NCI-H2029 treated with DMSO at 0.1 percent for 48 hours (cell line): ENCODE data around the gene LRRTM4.

Experiments
- DNase-seq: peaks from one replicate; lab custom pipeline; 2025; lab: John Stamatoyannopoulos, UW

Gene LRRTM4

DNA sequence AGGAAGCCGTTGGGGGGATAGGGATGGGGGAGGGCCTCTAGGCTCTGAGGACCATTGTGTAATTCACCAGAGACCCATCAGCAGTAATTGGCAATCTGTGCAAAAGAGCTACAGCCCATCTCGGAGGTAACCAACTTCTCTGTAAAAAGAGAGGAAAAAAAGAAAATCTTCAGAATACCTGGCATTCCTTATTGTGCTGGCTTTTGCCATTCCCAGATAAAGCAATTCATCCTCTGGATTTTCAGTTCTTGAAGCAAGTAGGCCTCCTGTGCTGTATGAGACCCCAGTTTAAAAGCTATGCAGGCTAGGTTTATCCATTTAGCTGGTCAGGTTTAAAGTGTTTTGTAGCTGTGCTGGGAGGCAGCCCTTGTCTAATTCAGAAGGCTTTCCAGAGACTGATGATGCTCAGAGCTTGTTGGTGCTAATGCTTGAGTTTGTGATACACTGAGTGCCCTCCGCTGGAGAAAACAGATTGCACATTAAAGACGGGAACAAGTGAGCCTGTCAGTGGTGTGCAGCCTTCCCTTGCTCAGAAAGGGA is at the start of gene LRRTM4:
Gene LRRTM4 (minus strand): TSS at position 446 of the 540 bp plus-strand sequence.
- no peak for DNase-seq

DNA sequence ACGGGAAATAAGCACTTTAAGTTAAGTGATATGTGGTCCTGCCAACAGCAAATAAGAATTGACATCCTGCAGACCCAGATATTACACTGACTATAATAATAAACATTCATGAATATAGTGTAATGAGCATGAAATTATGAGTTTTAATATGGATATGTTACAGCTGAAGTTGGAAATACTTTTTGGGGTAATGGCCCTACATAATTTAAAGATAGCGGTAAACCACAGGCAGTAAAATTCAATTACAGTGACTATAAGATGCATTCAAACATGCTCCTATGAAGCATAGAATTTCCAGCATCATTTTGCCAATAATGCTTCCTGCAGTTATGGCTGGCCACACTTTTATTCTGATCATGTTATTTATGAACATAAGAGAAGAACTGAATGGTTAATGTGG is 49.4 kb upstream of the LRRTM4 start:
- no peak for DNase-seq

DNA sequence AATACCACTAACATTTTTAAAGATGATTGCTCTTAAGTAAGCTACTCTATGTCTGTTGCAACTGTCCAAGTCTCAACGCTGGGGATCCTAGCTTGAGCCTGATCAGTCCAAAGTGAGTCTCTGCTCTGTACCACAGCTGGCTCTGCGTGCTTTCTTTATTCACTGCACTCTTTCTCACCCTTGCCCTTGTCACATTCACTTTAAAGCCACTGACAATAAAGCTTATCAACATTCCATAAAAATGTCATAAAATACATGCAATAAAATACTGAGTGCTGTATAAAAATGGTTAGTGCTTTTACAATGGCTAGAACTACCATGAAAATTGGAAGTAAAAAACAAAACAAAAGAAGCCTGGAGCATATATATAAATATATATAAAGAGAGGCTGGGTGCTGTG is 45.5 kb upstream of the LRRTM4 start:
- DNase-seq: no peak

DNA sequence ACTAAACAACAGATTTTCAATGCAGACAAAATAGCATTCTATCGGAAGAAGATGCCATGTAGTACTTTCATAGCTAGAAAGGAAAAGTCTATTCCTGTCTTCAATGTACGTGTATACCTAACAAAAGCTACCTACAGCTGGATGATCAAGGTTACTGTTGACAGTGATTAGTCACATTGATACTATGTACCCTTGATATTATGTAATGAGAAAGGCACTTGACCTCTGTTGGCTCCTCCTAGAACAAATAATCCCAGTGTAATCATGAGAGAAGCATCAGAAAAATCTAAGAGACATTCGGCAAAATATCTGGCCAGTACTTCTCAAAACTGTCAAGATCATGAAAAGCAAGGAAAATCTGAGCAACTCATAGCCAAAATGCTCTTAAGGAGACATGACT is 44.4 kb upstream of the LRRTM4 start:
- no peak for DNase-seq

DNA sequence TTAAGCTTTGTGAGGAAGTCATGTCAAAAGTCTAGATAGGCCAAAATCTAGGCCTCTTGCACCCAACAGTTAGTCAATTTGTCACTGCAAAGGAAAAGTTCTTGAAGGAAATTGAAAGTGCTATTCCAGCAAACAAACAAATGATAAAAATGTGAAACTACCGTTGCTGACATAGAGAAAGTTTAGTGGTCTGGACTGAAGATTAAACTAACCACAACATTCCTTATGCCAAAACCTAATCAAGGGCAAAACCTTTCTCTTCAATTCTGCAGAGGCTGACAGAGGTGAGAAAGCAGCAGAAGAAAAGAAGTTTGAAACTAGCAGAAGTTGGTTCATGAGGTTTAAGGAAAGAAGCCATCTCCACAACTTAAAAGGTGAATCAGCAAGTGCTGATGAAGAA is 44.0 kb upstream of the LRRTM4 start:
- DNase-seq: no peak

DNA sequence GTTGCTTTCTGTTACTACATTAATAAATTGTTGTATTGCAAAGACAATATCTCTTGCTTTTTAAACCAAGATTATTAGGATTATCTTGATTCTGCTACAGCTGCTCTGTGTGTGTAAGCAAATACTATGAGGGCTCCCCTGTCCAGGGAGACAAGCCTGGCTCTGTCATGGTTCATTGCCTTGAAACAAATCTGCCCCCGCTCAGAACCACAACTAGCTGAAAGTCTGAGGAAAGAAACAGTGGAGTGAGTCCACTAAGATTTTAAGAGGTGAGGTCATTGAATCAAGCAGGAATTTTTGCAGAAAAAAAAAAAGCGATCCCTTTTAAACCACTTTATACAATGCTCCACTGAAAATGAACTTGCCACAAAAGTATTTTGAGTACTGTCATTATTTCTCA is 30.8 kb upstream of the LRRTM4 start:
- no peak for DNase-seq

DNA sequence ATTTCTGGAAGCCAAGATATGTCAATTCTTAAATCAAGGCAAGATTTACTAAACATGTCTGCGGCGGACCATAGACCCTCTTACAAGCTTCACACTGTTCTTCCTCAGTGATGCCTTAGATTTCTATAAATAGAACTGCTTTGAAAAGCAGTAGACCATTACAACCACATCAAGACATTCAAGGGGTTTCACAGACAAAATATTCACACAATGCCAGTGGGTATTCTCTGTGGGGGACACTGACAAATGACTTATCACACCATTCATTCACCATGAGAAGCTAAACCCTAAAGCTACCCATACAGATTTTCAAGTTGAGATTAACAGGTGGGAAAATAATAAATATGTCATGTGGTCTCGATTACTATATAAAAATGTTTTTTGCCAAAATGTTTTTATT is 15.9 kb upstream of the LRRTM4 start:
- no peak for DNase-seq

DNA sequence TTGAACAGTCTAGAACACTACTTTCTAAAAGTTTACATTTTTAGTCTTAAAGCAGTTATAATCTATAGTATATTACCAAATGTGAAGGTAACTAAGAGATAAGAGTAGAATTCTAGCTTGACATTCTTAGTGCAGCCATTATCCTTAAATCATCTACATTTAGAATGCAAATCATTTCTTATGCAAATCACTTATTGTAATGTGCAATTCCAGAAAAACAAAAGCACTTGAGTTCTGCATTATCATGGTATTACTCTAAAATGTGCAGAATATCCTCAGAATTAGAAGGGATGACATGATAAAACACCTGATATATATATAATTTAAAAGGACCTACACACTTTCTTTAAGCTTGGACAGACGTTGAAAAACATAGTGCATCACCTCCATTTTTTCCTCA is 712 bp upstream of the LRRTM4 start:
- DNase-seq: no peak

DNA sequence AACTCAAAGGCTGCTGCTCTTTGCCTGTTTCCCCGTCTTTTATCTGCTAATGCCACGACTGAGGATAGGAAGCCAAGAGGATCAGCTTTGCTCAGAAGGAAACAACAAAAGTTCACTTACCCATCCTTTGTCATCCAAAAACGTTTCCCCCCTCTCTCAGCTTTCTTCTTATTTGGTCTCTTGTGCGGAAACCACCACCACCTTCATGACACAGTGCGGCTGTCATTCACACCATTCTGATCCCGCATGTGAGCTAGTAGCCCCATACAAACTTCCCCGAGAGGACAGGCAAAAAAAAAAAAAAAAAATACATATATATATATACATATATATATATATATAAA is 656 bp downstream of the LRRTM4 start:
- DNase-seq: no peak

DNA sequence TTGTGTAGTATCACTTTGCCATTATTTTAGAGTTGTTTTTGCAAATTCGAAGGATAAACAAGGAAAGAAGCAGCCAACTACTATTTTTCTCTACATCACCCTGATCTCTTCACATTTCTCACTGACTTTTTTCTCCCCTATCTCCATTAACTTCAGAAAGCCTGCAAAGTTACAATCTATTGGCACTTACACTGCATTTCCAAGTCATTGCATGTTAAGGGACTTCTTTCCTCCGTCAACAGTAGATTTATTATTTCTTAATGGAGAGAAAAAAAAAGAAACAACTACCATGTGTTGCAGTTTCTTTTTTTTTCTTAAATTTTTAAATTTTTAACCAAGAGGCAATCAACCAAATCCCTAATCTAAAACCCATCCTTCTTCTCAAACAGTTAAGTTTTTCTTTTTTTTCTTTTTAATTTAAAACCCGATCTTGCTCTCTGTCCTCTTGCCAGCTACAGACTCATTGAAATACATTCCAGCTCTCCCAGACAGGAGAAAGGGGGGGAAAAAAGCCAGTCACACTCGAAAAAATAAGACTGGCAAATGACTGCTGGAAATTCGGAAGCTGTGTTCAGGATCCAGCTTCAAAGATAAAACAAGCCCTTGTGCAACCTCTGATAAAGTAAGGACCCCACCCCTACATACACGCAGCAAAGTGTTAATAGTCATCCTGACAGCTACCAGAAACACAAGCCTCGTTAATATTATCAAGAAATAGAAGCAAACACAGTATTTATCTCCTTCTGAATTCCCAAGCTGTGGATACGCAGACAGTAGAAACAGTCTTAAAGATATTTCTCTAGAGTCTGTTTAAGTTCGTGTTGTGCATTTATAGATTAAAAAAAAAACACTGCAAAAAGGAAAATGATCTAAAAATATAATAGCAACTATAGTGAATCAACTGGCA is 1.3 kb downstream of the LRRTM4 start:
- no peak for DNase-seq

DNA sequence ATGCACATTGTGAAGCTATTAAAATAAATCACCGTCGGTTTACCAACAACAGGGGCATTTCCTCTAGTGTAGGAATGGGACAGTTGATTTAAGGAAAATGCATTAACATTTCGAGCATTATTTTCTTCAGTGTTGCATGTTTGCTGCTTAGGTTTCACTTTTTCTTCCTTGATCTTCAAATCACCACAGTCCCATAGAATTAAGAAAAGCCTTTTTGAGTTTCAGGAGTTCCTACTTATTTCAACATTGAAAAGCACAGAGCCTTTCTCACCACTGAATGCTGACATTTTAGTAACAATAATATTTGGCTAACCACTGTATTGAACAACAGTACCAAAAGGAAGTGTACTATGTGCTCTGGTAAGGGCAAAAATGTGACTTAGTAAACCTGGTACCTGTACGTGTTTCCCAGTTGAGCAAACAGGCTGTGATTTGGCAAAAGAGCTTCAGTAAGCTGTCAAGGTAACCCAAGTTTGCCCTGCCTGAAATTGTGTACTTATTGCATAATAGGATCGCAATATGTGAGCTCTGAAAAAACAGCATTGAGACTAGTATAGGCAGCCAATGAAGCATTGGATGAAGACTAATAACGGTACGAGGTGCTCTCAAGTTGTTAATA is 2.2 kb downstream of the LRRTM4 start:
- DNase-seq: no peak

DNA sequence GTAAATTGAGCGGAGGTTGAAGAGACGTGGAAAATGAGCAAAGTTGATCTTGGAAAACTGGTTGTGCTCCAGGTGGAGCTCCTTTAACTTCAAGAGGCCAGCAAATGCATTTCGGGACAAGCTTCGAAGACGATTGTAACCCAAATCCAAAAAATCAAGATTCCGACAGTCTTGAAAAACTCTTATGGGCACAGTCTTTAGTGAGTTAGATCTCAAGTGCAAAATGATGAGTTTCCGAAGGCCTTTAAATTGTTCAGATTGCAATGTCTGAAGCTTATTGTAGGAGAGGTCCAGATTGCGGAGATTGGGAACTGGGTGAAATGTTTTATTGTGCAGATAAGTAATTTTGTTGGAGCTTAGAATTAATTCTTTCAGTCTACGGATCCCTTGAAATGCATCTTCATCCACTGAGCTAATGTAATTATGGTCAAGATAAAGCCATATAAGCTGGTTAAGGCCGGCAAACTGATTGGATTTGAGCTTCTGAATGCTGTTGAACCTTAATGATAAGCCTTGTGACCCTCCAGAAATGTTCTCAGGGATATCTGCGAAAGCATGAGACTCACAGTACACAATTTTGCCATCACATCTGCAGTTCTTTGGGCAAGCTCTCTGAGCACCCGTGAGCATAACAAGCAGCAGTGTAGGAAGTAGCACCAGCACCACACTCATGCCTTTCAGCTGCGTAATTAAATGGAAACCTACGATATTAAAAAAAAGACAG is 2.9 kb downstream of the LRRTM4 start:
- no peak for DNase-seq

DNA sequence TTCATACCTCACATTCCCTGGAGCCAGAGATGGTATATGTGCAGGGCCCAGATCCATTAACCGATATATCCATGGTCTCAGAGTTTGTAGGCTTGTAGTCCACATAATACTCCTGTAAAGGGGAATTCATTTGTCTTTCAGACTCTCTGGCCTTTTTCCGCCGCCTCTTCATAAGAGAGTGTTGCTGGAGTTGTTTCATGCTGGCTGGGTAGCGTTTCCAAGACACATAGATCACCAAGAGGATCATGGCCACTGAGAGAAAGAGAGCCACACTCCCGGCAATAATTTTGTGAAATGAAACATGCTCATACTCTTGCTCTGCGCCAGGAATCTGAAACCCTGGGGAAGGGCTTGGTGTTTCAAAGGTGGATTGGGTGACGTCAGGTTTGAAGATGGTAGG is 3.9 kb downstream of the LRRTM4 start:
- DNase-seq: no peak

DNA sequence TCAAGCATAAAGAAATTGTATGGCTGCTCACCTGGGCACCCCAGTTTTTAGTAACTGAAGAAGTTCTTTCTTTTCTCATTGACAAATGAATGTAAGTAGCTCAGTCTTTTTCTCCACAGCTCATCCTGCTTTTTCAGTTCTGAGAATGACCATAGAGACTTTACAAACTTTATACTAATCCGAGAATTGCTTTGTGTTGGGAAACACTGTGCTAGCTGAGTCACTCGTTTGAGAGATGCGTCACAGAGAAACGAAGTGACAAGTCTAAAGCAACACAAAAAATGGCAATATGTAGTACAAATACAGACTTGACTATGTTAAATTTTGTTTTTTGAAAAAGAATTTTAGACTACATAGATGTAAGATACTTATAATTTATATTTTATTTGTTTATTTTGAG is 9.0 kb downstream of the LRRTM4 start:
- no peak for DNase-seq

DNA sequence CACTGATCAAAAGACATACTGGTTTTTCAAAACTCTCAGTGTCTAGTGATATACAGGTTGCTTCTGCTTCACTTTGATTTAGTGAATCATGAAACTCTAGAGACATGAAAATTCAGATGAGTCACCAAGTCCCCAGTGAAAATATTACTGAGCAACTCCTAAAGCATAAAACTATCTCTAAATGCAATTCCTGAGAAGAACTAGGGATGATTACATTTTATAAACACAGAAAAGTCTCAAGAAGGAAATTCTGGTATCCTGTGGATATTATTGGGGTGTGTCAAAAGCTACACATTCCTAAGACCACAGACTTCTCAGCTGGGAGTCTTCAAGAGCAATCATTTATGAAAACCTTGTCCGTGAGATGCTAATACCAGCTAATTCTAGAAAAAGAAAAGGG is 9.7 kb downstream of the LRRTM4 start:
- no peak for DNase-seq

DNA sequence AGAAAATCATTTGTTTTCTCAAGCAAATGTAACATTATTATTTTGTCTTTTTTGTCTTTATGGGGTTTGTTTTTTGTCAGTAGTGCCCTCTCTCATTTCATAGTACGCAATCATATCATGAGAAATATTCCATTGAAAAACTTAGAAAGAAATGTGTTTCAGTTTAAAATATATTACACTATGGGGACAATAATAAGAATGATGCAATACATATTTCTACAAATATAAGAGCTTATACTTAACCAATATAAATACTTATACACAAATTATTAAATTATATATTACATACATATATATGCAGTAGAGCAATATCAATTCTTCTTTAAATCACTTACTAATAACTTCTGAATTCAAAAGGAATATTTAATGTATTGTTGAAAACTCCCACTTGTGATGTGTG is 13.7 kb downstream of the LRRTM4 start:
- no peak for DNase-seq

DNA sequence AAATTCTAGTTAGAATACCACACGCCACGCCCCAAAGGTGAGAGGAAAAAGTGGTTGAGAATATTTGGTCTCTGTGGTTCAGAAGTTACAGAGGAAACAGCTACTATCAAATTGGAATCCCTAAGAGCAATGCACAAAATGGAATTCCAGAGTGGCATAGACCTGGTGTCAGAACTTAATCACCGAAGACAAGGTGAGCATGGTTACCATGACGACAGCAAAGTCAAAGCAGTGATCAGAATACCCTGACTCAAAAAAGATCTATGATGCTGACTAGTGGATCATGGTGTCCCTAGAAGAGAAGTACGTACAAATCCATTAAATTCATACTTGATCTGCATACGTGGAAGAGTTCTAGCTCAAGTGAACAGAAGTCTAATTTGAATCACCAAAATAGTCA is 14.5 kb downstream of the LRRTM4 start:
- no peak for DNase-seq

DNA sequence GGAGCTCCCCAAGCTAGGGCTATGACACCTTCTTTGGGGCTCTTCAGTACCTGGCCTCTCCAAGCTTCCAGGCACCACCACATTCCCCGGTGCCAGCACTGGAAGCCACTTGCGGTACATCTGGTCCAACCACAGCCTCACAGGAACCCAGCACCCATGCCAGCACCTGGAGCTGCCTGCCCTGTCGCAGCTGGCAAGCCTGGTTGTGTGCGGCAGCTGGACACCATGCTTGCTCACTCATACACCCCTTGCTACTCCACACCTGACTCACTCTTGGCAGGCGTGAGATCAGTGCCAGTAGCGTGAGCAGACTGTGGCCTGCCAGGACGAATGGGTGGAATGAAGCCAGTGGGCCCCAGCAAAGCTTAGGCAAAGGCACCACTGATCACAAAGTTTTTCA is 34.0 kb downstream of the LRRTM4 start:
- DNase-seq: no peak

DNA sequence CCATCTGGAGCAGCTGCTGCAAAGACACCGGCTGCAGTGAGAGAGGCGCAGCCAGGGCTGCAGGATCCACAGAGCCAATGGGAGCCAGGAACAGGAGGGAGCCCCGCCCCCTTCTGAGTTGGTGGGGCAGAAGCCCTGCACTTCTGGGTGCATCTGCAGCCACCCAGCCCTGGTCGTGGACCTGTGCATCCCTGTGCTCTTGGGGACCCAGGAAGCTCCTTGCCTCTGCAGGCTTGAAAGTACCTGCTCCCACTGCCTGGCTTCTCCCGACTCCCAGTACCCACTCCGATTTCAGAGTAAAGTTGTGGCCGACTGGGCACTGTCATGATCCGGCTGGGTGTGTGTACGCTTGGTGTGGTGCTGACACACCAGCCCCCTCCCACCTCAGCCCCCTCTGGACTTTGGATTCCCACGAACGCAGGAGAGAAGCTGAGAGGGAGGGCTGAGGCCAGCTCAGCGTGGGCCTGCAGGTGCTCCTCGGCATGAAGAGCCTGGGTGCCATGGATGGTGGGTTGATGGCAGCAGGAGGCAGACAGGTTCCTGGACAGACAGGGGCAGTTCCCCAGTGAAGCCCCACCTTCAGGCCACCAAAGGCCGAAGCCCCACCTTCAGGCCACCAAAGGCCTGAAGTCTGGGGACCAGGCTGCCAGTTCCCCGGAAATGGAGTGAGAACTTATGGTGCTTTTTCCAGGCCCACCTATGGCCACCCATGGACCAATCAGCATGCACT is 34.9 kb downstream of the LRRTM4 start:
- DNase-seq: no peak

DNA sequence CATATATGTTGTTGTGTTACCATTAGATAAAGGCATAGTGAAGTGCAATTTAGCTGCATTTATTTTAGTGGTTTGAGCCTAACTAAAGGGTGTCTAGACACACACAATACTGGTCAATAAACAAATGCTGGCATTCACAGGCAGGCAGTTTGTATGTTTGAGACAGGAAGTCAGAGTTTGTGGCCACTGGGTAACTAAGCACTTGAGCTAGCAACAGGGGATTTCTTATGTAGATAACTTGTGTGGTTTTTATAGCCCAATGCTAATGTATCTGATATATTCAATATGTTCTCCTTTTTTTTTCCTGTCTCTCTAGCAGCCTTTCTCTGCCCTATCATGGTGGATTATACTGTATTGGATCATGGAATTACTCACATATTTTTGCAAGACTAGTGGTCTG is 38.1 kb downstream of the LRRTM4 start:
- DNase-seq: no peak

DNA sequence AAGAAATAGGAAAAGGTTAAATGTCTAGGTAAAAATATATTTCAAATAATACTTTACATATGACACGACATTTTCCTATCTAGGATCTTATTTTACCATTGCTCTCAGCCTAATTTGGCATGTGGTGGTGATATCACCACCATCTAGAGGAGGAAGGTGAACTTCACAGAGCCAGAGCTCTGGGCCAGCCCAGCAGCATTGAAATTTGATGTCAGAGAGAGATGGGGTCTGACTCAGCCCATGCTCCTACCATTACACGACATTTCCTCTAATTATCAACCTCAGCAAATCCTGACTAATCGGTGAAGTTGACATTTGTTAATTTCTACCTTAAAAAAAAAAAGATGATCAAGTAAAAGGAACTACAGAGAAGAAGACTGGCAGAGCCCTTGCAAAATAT is 42.3 kb downstream of the LRRTM4 start:
- no peak for DNase-seq

DNA sequence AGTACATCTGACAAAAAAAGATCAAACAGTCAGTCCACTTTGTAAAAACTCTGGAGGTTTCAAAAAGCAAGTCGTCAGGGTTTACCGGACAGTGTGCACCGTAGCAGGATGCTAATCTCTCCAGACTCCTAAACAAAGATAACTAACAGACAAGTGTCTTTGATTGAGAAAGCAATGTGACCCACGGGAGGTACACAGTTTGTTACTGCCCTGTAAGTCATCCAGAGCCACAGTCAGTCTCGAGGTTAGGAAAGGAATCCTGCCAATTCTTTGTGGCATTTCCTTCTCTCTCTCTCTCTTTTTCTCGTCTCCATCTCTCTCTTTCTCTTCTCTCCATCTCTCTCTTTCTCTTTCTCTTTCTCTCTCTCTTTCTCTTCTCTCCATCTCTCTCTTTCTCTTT is 42.8 kb downstream of the LRRTM4 start:
- no peak for DNase-seq
